Adipose tissue (tissue), 3 donors: ENCODE measurements around the gene TNS1. TPM values are rescaled to one million over a fixed set of nuclear protein-coding genes. Genes with fewer than 3 reads are reported as not detected.

ENCODE experiments used
- H3K27ac ChIP-seq: one replicate; pipeline ENCODE4 v1.5.1; 2013; ENCODE audit warnings: low read depth, low read length
- WGBS, 3 donors: extraction: QIAGEN DNeasy Blood & Tissue Kit; methylation state at CpG; one replicate each; pipeline ENCODE4 v1.1.7; 2013; 5-methylcytosine and 5-hydroxymethylcytosine counted together
- polyA plus RNA-seq, 3 donors: library from polyadenylated mRNA; stranded (reverse); fragments of 200-250 nt; gene quantifications; one replicate each; pipeline ENCODE4 v1.2.3, GENCODE V29; 2013
- donor health status: healthy with polysubstance abuse.
- donor health status: Bipolar disorder and iron deficiency.
- donor health status: healthy.

The TNS1 gene
- polyA plus RNA-seq, 3 donors = 39.8 to 245 (median 171) TPM

DNA sequence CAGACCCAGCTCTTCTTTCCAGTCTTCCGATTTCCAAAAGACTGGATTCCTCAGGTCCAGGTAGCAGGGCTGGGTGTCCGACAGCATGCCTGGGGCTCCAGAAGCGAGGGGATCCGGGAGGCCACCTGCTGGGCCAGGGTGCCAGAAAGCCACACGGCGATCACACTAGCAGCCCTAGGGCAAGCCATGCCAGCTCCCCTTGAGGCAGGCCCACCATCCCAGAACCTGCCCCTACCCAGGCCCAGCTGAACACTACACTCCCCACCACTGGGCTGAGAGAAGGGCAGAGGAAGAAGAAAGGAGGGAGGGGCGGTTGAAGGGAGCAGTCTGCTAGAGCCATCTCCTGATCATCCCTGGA is 163.1 kb downstream of the TNS1 start:
- H3K27ac ChIP-seq = no peak overlapping the region
- 95 to 99% (median 98%) methylated on average over 6 to 7 of the region's 7 CpGs for WGBS, 3 donors

- 85 to 91% (median 89%) methylated on average over 10 of the region's 10 CpGs for WGBS, 3 donors
- no peak overlapping the region for H3K27ac ChIP-seq
Observed at GRCh38 chr2:217839073-217839749, 163.6 kb downstream of the TNS1 start.

DNA sequence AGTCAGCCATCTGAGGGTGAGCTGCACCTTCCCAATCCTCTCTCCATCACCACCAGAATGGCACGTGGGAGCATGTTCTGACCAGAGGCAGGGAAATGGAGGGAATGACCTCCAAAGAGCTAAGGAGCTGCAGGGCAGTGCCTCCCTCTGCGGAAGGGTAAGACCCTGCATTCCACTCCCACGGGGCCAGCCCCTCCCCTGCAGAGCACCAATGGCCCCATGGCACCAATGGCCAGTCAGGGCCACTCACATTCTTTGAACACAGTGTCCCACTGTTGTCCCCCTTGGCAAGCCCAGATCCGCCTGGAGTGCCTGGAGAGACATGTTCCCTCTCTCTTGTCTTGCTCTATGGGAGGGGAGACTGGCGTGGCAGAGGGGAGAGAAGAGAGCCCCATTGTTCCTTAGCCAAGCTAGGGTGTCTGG is 164.4 kb downstream of the TNS1 start:
- no peak overlapping the region for H3K27ac ChIP-seq
- 66 to 77% (median 72%) methylated on average over 4 to 5 of the region's 5 CpGs for WGBS, 3 donors

GRCh38 chr2:217837530-217837929 is 165.3 kb downstream of the TNS1 start:
- WGBS, 3 donors = 83 to 90% (median 83%) methylated on average over 8 of the region's 8 CpGs

DNA sequence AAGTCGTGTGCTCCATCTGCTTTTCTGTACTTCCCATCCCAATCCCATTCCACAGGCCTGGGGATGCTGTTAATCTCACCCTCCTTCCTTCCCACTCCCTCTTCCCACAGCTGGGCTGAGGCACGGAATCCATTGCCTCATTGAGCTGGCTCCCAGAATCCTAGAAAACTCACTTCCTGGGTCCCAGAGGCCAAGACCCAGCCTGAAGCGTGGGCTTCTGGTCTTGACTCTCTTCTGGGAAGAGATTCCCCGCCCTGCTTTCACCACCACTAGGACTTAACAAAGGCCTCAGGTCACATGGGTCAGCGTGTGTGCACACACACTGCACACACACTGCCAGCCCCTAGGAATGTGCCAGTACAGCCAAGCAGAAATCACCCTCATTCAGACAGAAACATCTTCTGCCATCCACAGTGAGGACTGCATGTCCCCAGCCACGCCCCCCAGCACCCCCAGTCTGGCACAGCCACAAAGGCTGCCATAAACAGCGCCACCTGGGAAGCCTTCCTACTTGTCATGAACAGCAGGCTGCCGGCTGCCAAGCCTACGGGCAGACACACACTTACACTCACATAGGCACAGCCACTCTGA is 165.8 kb downstream of the TNS1 start:
- peak overlapping the region; percentile 40 for H3K27ac ChIP-seq
- WGBS, 3 donors = 54 to 73% (median 59%) methylated on average over 9 of the region's 9 CpGs

More at GRCh38 chr2:217837530-217837929, 165.3 kb downstream of the TNS1 start:
- H3K27ac ChIP-seq = peak overlapping the region; percentile 40

DNA sequence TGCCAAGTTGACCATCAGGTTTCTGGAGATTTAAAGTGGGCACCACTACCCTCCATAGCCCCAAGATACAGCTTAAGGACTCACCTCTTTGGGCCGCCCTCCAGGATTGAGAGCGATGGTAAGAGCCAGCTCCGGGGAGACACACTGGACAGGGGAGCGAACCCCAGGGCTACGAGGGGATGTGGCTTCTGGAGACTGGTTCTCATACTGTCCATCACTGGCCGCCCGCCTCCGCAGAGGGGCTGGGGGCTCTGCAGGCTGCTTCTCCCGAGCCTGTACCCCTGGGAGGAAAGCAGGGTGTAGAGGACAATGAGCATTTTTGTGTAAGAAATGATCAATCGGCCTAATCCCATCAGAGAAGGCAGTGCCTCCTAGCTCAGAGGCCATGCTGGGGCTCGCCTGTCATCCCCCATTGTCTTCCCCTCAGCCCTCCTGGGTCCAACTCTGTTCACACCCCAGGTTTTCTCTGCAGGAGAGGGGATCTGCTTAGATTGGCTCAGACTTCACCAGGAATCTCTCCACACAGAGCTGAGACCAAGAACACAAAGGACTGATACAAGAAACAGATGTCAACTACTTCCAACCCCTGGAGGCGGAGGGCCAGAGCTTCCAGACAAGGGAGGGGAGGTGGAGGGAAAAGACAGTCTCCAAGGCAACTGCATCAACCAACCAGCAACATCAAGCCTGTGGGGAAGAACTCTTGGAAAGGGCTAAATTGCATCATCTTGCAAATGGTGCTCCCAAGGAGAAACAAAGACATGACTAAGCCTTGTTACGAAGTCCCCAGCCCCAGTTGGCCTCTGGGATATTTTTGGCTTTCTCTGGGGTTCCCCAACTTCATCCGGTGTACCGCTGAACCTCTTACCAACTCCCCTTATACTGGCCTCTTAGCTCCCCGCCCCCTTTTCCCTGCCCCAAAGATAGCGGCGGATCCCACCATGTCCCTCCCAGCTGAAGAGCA is 166.6 kb downstream of the TNS1 start:
- H3K27ac ChIP-seq = peak overlapping the region; percentile 29
- 65 to 89% (median 70%) methylated on average over 18 of the region's 18 CpGs for WGBS, 3 donors

DNA sequence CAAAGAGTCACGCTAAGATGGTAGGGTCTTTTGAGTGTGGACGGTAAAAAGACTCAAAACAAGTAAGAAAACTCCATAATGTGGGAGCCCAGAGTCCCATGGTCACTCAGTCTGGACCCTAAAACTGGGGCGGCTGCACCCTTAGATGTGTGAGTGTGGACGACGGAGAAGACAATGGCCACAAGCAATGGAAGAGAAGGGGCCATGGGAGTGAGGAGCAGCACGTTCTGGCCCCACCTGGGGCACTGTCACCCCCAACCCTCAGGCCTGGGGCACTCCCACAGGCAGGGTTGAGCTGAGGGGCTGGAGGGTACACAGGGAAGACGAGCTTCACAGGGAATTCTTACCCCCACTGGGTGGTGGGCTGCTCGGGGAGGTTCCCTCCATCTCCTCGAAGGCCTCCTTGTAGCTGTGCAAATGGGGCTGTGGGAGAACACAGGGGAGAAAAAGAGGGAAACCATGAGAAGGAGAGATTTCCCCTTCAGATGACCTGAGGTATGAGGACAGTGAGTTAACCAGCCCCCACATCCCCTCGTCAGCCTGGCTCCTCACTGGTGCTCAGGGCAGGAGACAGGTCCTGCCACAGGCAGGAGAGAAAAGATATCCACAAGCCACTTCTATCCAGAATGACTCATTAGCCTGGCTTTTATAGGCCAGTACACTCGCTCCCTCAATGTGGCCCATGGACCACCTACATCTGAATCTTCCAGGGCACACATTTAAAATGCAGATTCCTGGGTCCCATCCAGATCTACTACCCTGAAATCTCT is 167.9 kb downstream of the TNS1 start:
- H3K27ac ChIP-seq = no peak overlapping the region
- 90 to 94% (median 91%) methylated on average over 11 of the region's 11 CpGs for WGBS, 3 donors

GRCh38 chr2:217834057-217834620 is 168.7 kb downstream of the TNS1 start:
- WGBS, 3 donors = 56 to 85% (median 66%) methylated on average over 3 of the region's 3 CpGs
- H3K27ac ChIP-seq = no peak overlapping the region

DNA sequence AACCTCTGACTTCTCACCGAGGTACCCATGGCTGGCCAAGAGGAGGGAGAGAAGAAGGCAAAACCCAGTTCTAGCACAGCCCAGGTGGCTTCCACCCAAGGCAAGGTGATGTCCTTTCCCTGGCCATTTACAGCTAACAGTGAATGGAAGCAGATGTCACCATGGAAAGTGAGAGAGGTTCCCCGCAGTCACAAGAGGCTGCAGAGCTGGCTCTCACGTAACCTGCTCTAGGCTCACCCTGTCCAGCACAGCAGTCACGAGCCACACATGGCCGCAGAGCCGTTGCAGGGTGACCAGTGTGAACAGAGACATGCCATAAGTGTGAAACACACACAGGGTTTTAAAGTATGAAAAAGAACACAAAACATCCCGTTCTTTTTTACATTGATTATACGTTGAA is 169.4 kb downstream of the TNS1 start:
- no peak overlapping the region for H3K27ac ChIP-seq
- 90 to 96% (median 92%) methylated on average over 8 of the region's 8 CpGs for WGBS, 3 donors

- 86 to 92% (median 89%) methylated on average over 15 of the region's 15 CpGs for WGBS, 3 donors
- no peak overlapping the region for H3K27ac ChIP-seq
Observed at GRCh38 chr2:217832987-217833386, 169.8 kb downstream of the TNS1 start.

- H3K27ac ChIP-seq = no peak overlapping the region
- WGBS, 3 donors = 63 to 82% (median 81%) methylated on average over 5 of the region's 5 CpGs
Observed at GRCh38 chr2:217832115-217832514, 170.7 kb downstream of the TNS1 start.

- H3K27ac ChIP-seq = no peak overlapping the region
- 55 to 90% (median 56%) methylated on average over 10 of the region's 10 CpGs for WGBS, 3 donors
Observed at GRCh38 chr2:217831306-217831705, 171.5 kb downstream of the TNS1 start.

- H3K27ac ChIP-seq = no peak overlapping the region
- 71 to 80% (median 78%) methylated on average over 6 of the region's 6 CpGs for WGBS, 3 donors
Observed at GRCh38 chr2:217830807-217831206, 172.0 kb downstream of the TNS1 start.

DNA sequence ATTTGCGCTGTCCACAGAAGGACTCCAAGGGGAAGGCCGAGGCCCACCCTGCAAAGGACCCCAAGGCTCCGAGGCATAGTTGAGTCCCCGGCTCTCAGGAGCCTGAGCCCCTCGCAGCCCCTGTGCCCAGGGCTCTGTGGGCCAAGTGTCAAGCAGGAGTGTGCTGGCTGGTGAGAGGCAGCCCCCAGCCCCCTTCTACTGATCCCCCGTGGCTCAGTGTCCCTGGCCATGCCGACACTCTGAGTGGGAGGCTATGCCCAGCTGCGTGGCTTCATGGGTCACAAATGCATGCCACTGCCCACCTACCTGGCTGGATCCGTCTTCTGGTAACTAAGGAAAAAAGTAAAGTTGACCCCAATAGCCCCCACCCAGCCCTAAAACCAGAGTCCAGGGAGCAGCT is 172.7 kb downstream of the TNS1 start:
- 84 to 89% (median 86%) methylated on average over 9 of the region's 9 CpGs for WGBS, 3 donors
- no peak overlapping the region for H3K27ac ChIP-seq

DNA sequence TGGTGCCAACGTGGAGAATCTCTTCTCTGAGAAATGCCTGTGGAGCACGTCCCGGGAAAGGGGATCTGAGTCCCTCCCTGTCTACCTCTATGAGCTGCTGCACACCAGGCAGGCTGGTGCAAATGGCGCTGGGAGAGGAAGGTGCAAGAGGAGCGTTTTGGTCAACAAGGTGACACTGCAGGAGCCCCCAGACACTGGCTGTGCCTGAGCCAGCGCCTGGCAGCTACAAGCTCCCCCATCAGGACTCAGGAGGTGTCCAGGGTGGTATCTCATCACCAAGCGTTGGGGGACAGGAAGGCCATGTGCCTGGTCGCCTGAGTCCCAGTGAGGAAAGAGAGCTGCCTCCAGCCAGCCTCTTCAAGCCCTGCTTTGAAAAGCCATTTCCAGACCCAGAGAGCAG is 173.4 kb downstream of the TNS1 start:
- 58 to 77% (median 71%) methylated on average over 8 of the region's 8 CpGs for WGBS, 3 donors
- H3K27ac ChIP-seq = no peak overlapping the region

DNA sequence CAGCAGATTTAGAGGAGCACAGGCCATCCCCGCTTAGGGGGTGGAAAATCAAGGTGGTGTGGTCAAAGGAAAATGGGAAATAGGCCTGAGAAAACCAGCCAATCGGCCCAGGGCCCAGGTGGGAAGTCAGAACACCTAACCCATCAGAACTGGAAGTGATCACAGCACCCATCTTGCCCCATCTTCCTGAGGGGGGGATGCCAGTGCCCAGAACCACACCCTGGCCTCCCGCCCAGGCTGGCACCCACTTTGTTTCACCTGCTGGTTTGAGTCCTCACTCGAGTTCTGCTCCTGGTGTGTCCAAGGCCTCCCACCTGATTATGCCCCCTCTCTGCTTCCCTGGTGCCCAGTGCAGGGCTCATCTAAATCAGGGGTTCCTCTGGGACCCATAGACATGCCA is 174.5 kb downstream of the TNS1 start:
- no peak overlapping the region for H3K27ac ChIP-seq
- WGBS, 3 donors = 74 to 78% (median 76%) methylated on average over 4 of the region's 4 CpGs

DNA sequence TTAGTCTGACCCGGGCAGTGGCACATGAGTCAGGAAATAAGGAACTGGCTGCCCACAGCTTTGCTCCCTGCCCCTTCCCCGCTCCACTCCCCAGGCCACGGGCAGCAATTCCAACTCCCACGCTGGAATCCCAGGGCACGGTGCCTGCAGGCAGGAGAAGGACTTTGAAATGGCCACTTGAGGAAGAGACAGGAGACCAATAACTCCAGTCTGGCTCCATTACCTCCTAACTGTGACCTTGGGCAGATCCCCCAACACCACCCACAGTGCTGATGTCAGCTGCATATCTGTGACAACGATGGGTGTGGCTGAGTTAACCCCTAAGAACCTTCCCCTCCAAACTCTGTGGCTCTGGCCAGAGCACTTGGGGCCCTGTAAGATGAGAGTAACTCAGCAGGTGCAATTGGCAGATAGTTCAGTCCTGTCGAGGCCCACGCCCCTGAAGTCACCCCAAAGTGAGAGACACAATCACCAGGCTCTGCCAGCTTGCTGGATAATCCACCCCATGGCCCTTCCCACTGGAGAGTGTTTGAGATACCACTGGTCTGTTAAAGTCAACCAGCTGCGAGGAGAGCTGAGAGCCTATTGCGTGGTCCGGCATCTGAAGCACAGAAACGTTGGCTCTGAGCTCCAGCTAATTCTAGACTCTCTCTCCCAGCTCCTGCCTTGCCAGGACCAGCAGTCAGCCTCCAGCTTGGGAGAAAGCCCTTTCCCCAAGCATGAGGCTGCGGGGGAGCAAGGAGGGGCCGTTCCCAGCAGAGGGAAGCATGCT is 175.2 kb downstream of the TNS1 start:
- 48 to 52% (median 49%) methylated on average over 14 of the region's 14 CpGs for WGBS, 3 donors
- H3K27ac ChIP-seq = no peak overlapping the region
